Measurements from ENCODE around the gene DYNC1H1. TPM values are rescaled to one million over a fixed set of nuclear protein-coding genes. Genes with fewer than 3 reads are reported as not detected.

DYNC1H1 gene
- polyA plus RNA-seq (ENCODE audit: insufficient read length in 10 of 10): 100 to 1,000 TPM; 252 to 337 (median 278) TPM
- long read RNA-seq, donor 1, transcript DYNC1H1-221 (2 exons, 2,863 nt): major isoform, 5 of 43 reads
- long read RNA-seq, donor 1, partial matches to known transcripts: 36 of 43 reads
- long read RNA-seq, donor 1, other reads (novel, unspliced or antisense): 0 of 43 reads
- long read RNA-seq, donor 2, partial matches to known transcripts: 40 of 43 reads
- long read RNA-seq, donor 2, other reads (novel, unspliced or antisense): 0 of 43 reads
- long read RNA-seq, donor 3: 0 reads
- long read RNA-seq, donor 4, partial matches to known transcripts: 40 of 43 reads
- long read RNA-seq, donor 4, other reads (novel, unspliced or antisense): 0 of 43 reads
- long read RNA-seq, donor 5, full-length matches to known transcripts: 4 of 74 reads
- long read RNA-seq, donor 5, partial matches to known transcripts: 70 of 74 reads
- long read RNA-seq, donor 5, other reads (novel, unspliced or antisense): 0 of 74 reads
- long read RNA-seq, donor 6, partial matches to known transcripts: 91 of 95 reads
- long read RNA-seq, donor 6, other reads (novel, unspliced or antisense): 0 of 95 reads
- long read RNA-seq, donor 7, partial matches to known transcripts: 84 of 87 reads
- long read RNA-seq, donor 7, other reads (novel, unspliced or antisense): 0 of 87 reads
- long read RNA-seq, donor 8, transcript DYNC1H1-221 (2 exons, 2,863 nt): major isoform, 5 of 45 reads
- long read RNA-seq, donor 8, partial matches to known transcripts: 38 of 45 reads
- long read RNA-seq, donor 8, other reads (novel, unspliced or antisense): 0 of 45 reads
- long read RNA-seq, donor 9, partial matches to known transcripts: 0 of 1 reads
- long read RNA-seq, donor 9, other reads (novel, unspliced or antisense): 0 of 1 reads

DNA sequence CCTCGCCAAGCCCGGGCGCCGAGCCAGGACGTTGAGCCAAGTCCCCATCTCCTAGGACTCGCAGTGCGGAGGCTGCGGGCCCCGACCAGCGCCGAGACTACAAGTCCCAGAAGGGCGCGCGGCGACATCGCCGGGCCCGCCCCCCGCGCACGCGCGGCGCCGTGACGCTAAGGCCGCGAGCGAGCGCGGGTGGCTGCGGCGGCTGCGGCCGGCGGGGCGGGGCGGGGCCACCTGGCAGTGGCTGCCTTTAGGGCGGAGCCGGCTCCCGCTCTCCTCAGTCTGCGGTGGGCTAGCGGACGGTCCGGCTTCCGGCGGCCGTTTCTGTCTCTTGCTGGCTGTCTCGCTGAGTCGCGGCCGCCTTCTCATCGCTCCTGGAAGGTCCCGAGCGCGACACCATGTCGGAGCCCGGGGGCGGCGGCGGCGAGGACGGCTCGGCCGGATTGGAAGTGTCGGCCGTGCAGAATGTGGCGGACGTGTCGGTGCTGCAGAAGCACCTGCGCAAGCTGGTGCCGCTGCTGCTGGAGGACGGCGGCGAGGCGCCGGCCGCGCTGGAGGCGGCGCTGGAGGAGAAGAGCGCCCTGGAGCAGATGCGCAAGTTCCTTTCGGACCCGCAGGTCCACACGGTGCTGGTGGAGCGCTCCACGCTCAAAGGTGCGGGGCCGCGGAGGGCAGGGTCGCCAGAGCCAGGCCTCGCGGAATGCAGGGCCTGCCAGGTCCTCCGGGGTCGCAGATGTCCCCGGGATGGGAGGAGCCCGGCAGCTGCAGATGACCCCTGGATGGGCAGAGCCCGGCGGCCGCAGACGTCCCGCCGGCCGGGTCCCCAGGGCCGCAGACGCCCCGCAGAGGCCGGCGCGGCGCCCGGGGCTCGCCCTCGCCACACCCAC, at the start of gene DYNC1H1:
Gene DYNC1H1 (plus strand): TSS at position 277 of the 884 bp plus-strand sequence. CDS start 119 bp downstream, at position 396.
- DNase-seq: peak; percentile 93 to 98 (median 97)

DNA sequence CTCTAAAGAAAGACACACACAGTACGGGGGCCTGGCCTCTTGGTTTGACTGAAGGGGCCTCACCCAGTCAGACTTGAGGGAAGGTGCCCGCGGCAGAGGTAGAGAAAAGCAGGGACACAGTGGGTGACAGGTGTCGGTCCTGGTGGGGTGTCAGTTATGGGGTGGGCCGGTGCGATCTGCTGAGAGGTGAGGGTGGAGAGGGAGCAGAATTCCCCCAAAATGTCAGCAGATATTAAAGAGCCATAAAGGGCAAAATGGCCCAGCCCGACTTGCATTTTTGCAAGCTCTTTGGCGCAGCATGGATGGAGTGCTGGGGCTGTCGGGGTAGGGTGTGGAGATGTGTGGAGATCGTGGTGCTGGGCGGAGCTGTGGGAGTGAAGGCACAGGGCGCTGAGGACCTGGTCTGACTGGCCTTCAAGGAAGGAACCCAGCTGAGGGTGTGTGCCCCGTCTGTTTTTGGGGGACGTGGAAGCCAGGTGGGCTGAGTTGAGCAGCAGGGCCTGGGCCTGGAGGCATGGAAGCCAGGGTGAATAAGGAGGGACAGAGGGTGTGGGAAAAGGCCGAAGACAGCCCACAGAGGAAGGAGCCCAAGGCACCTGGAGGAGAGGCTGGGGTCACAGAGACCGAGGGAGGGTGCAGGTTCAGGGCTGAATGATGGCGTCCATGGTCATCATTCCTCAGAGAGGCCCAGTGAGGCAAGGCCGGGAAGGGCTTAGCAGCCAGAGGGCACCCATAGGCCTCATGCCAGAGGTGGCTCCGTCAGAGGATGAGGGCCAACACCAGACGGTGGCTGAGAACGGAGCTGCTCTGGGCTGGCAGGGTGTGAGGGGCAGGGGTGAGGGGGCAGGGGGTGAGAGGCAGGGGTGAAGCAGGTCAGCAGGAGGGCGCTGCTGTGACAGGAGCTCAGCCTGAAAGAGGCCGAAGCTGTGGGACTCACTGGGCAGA, 48.2 kb upstream of the DYNC1H1 start:
- no peak for DNase-seq

DNA sequence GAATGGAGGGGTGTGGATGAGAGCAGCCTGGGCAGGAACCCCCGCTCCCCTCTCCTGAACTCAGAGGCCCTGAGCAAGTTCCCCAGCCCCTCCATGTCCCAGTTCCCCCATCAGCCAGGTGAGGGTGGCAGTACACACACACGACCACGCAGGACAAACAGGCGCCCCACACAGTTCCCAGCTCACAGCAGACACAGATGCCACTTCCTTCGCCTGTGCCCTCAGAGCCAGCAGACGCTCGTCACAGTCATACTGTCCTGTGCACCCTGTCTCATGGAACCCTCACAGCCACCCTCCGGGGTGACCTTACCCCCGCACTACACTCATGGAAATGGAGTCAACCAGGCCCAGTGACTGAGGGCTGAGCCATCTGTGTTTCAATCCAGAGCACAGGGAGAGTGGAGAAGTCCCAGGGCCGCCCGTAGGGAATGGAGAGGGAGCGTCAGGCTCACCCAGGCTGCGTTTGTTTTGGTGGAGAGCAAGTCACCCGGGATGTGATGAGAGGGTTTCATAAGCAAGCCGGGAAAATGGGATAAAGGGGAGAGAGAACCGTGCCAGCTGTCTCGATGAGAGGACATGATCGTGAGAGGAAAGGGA, 47.5 kb upstream of the DYNC1H1 start:
- no peak for DNase-seq

DNA sequence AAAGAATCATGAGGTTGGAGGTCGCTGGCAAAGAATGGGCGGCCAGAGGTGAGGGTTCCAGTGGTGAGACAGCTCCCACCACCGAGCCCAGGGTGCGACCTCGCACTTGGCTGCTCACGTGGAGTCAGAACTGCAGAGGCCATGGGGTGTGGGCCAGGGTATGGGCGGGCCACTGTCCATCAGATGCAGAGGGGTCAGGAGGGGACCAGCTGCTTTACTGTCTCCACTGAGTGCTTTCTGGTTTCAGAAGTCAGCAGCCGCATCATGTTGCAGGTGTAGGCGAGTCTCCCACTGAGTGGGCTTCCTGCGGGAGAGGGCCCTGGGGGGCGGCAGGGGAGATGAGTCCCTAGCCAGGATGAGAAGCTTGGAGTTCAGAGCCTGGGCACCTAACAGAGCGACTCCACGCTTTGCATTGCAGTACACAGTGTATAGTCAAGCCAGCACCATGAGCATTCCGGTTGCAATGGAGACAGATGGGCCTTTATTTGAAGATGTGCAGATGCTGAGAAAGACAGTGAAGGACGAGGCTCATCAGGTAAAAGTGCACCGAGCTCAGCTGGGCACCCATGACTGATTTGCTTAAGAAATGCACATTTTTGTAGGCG, 46.9 kb upstream of the DYNC1H1 start:
- no peak for DNase-seq

DNA sequence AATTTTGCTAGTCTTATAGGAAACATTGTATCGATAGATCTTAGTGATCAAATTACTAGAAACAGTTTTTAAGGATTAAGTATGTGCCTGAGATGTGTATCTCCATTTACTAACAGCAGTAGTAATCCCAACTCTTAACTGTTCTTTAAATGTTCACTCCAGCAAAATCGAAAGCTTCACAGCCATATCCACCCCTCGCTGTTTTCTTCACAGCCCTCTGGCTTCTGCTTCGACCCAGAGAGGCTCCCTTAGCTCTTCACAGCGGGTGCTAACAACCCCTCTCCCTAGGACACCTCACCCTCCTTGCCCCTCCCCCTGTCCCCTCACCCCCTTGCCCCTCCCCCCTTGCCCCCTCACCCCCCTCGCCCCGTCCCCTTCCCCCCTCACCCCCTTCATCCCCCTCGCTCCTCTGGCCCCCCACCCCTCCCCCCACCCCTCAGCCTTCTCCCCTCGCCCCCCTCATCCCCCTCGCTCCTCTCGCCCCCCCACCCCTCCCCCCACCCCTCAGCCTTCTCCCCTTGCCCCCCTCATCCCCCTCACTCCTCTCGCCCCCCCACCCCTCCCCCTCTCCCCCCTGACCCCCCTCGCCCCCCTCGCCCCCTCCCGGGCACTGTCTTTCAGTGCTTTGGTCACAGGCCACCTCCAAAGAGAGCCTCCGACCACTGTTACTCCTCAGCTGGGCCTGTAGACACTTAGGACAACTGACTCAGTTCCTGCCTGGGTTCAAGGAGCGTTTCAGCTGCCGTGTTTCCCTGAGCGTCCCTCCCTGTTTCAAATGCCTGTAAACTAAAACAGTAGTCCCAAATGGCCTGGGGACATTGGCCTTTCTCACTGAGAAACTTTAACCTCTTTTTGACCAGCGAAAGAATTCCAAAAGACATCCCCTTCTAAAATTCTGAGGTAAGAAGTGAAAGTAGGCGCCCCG, 46.0 kb upstream of the DYNC1H1 start:
- no peak for DNase-seq

DNA sequence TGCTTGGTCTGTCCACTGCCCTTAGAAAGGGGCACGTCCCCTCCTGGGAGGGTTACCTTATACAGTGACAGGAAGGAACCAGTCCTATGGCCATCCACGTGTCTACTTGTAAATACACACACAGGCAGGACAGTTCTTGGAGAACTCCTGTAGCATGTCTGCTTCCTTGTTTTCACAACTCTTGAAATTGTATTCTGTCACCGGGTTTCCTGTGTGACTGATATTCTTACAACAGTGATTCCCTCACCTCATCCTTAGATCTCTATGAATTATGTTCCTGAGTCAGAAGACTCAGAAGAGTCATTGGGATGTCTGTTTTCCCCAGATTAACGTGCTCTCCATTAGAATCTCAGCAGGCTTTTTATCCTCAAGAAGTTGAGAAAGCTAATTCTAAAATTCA, 44.1 kb upstream of the DYNC1H1 start:
- DNase-seq: no peak

DNA sequence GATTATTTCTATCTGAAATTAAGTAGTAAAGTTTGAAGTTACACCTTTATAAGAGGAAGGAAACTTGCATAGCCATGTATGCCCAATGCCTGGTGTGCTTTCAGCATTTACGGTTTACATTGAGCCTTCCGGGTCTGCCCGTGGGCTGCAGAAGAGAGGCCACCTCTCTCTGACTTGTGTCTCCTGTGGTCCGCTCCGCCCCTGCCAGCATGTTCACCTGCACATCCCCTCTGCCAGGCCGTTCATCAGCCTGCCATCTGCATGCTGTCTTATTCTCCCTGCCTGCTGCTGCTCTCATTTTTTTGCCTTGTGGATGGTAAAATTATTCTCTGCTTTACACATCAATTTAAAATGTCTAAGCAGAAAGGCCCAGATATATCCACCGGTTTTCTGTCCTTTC, 41.5 kb upstream of the DYNC1H1 start:
- no peak for DNase-seq

DNA sequence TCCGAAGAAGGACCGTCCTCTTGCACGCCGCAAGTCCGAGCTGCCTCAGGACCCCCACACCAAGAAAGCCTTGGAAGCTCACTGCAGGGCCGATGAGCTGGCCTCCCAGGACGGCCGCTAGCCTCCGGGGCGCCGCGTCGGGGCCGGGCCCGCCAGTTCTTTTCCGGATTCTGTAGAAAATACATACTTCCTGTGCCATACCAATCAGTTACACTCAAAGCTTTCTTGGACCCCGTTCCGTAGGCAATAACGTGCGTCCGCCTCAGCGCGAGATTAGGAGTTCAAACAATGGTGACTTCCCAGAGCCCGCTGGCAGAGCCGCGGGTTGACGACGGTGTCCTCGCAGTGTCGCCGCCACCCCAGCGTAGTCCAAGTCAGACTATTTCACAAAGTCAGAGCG, 39.2 kb upstream of the DYNC1H1 start:
- DNase-seq: no peak

DNA sequence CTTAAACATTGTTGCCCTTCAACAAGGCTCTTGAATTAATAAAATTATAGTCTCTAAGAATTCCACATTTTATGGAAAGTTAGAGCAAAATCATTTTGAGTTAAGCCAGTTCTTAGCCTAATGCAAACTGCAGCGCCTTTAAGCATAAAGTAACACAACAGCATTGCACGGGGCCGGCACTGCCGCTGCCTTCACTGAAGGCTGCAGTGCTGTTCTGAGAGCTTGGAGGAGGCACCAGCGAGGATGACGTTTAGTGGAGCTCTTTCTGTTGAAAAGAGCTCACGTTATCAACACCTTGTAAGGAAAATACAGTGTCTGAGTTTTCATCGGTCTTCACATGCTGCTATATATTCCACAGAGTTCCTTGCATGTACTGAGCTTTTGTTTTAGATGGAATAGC, 38.3 kb upstream of the DYNC1H1 start:
- DNase-seq: no peak

DNA sequence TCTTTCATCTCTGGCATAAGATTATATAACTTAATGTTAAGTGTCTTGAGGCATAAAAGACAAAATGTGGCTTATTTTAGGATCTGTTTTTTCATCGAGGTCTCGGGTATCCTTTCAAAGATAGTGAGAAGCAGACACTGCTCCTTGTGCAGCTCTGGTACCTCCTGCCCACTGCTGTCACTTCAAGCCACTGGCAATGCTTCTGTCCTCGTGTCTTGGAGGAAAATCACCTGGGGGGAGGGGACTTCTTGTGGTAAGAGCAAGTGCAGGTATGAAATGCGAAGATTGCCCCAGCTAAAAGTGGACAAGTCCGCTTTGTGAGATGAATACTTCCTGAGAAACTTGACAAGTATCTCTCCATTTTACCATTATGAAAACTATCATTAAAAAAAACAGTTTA, 37.8 kb upstream of the DYNC1H1 start:
- DNase-seq: no peak

DNA sequence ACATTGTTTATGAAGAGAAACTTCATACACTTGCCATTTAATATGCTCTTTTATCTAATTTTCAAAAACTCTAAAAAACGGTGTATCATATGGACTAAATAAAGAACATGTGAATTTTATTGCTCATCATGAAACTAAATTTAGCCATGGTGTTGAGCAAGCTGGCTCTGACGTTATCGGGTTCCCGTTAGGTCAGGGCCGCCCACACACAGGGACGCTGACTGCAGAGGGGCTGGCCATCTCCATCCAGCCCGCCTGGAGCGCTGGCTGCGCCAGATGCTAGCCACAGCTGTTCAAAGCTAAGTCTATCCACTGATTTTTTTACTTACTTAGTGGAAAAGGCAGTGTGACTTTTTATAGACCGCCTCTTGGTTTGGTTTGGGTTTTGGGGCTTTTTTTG, 36.5 kb upstream of the DYNC1H1 start:
- DNase-seq: peak; percentile 89 to 94 (median 90)

DNA sequence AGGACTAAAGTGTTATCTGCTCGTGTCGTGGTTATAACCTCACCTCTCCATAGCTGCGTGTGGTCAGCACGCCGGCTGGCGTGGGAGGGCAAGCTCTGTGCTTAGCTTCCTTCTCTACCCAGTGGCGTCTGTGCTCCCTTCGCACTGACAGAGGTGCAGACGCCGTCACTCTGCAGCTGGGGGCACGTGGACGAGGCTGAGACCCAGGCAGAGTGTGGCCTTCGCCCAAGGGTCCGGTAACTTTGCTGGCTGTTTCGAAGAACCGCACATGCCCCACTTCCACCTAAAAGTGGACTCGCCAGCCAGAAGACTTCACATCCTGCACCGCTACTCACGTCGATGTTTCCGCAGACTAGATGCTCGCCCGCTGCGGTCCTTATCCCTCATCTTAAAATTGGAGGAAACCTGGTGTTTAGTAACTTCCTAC, 35.9 kb upstream of the DYNC1H1 start:
- DNase-seq: no peak

DNA sequence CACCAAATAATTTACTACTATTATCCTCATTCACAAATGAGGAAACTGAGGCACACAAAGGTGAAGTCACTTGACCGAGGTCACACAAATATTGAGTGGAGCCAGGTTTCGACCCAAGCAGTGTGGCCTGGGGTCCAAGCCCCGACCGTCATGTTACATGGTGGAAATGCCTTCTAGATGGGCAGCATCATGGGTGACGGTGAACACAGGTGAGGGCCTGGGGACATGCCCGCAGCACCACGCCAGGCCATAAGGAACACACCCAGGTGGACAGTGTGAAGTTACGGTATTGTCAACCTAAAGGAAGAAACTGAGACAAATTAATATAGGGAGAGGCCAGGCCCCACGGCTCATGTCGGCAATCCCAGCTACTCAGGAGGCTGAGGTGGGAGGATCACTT, 35.3 kb upstream of the DYNC1H1 start:
- DNase-seq: no peak

DNA sequence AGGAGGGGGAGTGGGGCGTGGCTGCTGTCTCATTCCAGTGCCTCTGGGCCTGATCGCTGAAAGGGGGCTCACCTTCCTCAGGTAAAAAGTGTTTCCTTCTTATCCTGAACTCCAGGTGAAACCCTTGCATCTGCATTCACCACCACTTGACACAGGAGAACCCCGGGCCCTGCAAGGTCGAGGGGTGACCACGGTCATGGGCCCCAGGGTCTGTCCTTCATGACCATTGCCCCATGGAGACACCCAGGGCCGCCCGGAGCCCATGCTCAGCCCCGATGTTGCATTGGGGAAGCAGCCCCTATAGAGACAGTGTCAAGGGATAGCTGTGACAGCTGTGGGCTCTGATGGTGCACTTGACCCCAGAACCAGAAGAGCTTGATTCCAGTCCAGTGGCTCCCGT, 34.4 kb upstream of the DYNC1H1 start:
- DNase-seq: no peak

DNA sequence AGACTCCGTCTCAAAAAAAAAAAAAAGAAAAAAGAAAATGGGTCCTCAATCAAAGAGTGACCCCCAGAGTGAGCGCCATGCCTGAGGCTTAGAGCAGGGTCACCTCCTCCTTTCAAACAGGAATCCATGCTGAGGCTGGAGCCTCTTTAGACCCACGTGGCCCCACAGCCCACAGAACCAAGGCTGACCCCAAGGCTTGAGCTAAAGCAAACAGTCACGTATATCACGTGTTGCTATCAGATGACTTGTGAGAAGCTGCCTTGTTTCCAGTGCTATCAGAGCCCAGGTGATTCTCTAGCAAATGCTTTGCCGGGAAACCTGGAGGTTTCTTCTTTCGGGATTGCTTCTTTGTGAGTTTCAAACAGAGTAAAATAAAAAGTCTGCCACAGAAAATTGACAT, 31.7 kb upstream of the DYNC1H1 start:
- no peak for DNase-seq

DNA sequence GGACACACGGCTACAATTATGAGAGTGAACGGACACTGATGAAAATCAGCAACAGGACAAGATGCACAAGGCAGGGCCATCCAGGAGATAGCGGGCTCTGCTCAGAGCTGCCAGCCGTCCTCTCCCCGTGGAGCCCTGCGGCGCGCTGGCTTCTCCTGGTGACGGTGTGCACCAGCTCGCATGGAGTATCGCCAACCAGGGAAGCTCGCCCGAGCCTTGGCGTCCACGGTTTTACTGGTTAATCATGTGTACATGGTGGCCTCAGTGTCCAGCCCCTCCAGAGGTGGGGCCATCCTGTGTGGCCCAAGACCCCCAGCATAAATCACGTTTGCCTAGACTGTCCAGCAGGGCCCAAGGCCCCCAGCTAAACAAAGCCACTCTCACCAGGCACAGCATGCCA, 31.2 kb upstream of the DYNC1H1 start:
- no peak for DNase-seq

DNA sequence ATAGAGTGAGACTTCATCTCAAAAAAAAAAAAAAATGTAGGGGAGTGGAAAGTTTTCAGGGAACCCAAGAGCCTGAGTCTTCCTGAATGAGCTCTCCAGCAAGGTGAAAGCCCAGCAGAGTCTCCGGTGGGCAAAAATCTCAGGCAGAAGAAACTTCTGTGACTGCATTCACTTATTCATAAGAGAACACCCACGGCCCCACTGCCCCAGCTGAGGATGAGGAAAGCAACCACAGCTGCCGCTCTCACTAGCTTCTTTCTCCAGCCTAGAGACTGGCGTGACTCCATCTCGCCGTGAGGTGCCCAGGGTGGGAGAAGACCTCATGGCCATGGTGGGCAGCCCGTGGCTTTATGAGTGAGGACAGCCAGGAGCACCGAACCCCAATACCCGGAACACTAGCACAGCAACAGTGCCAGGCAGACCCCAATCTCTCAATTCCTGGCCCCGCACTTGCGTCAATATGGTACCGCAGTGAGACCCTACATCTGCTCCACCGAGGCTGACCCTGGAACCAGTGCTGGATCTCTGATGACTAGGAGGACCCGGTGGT, 29.7 kb upstream of the DYNC1H1 start:
- no peak for DNase-seq

Data from muscle of back (tissue), 13 donors.